Hypothalamus (tissue), 51 donors: ENCODE data around the gene DNM1.
A peak's percentile ranks its signal among the peaks of the same experiment; 100 is the strongest.

Experiments
- DNase-seq, 51 donors: peaks; one replicate each; lab custom pipeline; 2025; lab: John Stamatoyannopoulos, UW

The DNM1 gene

DNA sequence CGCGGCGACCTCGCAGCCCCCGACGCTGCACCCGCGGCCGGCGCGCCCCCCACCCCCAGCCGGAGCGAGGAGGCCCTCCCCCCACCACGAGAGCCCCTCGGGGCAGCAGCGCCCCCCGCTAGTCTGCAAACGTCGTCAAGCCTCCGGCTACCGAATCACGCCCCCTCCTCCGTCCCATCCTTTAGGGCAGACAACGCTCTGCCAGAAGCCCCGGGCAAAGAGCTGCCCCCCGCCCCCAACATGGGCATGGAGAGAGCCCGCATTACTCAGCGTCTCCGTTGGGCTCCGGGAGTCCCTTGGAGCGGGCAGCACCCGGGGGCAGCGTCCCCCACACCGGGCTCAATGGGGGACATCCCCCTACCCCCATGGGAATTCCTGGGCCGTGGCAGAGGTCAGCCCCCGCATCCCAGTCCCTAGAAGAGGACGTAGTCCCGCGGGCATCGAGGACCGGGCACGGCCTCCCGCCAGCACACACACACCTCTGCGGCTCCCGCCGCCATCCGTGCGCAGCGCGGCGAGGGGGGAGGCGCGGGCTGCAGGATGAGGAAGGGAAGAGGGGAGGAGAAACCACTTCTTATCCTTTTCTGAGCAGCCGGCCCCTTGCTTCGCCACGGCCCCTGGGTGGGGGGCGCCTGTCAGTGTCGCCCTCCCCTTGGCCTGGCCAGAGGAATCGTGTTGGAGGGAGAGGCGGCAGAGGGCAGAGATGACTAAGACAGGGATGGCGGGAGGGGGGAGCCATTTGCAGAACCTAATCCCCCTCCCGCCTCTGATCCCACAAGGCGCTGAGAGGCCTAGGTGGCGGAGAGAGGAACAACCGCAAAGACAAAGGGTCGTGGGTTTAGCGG lies 750 bp downstream of the DNM1 start:
- peak in 10 of 51 donors; percentile 14 to 65 (median 34) for DNase-seq

DNA sequence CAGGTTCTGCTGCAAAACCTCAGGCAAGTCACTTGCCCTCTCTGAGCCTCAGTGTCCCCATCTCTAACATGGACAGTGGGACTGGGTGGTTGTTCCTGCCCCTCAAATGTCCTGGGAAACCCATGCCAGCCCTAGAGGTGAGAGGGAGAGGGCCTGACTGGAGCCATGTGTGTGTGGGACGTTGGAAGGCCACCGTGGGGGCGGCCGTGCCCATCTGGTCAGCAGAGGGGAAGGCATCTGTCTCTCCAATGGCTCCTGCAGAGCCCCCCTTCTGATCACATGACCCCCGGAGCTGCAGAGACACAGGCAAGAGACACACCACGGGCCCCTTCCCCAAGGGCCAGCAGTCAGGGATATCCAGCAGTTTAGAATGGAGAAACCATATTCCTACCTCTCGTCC lies 1.7 kb downstream of the DNM1 start:
- no peak for DNase-seq

DNA sequence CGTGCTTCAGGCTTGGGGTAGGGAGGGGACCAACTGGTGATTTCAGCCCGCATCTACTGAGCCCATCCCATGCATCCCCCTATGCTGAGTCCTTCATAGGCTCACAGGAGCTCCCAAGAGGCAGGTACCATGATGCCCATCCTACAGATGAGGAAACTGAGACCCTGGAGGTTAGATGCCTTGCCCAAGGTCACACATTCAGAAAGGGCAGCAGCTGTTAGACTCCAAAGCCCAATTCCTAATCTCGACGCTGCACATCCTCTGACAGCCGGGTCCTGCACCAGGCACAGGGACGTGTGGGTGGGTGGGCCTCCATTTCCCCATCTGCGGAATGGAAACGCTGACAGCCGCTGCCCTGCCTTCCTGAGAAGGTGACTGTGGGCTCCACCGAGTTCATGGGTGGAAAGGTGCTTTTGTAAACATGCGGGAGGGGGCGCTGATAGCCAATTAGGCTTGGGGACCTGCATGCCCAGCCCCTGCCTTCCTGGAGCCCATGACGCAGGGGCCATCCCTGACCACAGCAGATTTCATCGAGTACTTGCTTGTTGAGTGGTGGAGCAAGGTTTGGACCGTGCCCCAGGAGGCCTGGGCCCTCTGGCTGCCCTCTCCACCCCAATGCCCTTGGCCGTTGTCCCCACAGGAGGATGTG lies 2.2 kb downstream of the DNM1 start:
- DNase-seq = no peak

DNA sequence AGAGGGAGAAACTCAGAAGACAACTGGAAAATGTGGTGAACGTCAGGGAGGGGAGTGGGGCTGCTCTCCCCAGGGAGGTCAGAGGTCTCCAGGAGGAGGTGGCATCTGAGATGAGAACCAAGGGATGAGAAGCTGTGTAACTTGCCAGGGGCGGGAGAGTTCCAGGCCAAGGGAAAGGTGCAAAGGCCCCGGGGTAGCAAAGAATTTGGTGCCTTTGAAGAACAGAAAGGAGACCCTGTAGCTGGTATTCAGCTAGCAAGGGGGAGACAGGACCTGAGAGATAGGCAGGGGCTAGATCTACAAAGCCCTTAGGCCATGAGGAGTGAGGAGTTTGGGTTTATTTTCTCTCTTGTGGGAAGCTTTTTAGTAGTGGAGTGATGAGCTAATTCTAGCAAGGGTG lies 3.3 kb downstream of the DNM1 start:
- DNase-seq = no peak

DNA sequence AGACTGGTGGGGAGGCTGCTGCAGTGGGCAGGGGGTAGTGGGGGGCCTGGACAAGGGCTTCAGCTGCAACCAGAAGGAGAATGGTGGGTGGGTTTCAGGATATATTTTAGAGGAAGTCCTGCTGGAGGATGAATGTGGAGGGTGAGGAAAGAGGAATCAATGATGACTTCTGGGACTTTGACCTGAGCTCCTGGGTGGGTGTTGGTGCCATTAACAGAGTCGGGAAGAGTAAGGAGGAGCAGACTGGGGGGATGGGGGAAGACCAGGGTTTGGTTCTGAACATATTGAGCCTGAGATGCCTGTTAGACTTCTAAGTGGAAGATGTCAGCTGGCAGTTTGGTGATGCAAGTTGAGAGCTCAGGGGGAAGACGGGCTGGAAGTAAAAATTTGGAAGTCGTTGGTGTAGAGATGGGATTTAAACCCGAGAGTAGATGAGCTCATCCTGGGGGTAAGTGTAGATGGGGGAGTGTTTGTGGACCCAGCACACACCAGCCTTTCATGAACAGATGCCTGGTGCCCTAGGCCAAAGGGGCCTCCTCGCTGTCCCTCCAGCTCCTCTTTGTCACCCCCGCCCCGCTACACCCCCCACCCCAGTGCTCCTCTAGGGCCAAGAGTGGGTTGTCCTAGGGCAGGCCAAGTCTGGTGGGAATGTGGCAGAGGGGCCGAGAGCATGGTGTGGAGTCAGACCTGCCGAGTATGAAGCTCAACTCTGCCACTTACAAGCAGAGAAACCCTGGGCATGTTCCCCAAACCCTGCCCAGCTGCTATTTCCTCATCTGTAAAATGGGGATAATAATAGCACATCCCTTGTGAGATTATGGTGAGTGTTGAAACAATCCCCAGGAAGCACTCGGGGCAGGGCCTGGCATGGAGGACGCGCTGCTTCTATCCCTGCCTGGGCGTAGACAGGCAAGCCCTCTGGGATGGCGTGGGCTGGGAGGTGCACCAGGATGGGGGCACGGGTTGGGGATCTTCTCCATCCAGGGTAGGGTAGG lies 4.0 kb downstream of the DNM1 start:
- no peak for DNase-seq

DNA sequence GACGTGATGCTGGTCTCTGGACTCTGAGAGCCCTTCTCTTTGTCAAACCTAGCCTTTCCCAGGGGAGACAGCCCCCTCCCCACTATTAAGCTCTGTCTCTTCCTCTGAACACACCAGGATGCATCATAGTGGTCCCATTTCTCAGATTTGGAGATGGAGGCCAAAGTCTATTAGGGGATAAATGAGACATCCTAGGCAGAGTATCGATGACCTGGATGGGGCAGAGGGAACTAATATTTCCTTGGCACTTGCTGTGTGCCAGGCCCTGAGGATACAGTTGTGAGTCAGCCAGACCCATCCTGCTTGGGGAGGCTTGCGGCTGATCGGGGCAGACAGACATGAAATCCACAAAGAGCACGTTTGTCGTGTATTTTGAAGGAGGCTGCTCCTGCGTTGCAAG lies 5.2 kb downstream of the DNM1 start:
- no peak for DNase-seq

DNA sequence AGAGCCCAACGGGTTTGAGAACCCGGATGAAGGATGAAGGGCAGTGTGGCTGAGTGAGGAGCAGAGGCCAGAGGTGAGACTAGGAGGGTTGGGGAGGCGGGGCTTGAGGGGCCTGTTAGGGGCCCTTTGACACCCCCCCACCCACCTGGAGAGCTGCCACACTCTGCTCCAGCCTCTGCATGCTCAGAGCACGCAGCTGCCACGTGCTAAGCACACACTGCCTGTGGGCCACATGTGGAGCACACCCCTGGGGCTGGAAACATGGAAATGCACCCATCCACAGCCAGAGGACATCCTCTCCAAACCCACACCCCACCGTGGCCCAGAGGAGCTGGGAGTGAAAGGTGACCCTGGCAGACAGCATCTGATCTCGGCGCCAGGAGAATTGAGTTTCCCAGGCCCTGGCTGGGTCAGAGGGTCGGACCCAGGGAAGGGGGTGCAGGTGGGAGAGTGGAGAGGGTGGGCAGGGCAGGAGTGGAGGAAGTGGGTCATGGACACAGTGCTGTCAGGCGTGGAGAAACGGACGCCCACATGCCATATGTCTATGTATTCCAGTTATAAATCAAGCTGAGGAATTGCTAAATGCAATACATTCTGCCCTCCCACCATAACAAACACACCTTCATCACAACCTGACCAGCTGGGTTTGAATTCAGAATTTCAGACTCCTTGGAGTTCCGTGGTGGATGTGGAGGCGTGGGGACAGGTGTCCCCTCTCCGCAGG lies 5.9 kb downstream of the DNM1 start:
- no peak for DNase-seq

DNA sequence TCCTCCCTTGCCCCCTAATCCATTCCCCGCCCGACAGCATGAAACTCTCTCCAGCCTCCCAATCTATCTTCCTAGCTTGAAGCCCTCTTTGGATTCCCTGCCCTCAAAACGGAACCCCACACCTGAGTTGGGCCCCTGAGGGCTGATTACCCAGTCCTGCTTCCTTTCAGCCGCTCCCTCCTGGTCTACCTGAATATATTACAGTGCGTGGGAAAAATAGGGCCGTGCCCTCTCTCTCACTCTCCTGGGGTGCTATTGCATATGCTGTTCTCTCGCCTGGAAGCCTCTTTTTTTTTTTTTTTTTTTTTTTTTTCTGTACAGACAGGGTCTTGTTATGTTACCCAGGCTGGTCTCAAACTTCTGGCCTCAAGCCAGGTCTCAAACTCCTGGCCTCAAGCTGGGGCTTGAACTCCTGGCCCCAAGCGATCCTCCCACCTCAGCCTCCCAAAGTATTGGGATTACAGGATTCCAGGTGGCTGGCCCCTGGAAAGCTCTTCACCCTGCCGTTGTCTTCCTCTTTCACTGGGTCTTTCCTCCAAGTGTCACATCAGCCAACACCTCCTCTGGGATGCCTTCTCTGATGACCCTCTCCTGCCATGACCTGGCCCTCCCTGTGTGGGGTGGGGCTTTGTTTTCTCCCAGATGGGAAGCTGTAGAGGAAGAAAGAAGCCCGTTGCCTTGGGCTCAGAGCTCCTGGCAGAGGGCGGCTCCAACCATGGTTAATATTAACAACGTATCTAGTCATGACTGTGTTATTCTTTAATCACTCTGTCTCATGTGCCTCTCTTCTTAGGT lies 8.2 kb downstream of the DNM1 start:
- DNase-seq = no peak

DNA sequence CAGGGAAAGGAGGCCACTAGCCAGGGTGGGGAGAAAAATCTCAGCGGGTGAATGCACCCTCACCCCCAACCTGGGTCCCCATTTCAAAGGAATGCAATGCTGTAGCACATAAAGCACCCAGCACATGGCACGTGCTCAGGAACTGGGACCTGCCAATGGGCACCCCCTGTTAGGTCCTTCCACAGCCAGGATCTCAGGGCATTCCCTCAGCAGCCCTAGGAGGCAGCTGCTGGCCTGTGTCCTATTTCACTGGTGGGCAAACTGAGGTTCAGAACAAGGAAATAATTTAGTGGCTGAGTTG lies 8.8 kb downstream of the DNM1 start:
- no peak for DNase-seq

DNA sequence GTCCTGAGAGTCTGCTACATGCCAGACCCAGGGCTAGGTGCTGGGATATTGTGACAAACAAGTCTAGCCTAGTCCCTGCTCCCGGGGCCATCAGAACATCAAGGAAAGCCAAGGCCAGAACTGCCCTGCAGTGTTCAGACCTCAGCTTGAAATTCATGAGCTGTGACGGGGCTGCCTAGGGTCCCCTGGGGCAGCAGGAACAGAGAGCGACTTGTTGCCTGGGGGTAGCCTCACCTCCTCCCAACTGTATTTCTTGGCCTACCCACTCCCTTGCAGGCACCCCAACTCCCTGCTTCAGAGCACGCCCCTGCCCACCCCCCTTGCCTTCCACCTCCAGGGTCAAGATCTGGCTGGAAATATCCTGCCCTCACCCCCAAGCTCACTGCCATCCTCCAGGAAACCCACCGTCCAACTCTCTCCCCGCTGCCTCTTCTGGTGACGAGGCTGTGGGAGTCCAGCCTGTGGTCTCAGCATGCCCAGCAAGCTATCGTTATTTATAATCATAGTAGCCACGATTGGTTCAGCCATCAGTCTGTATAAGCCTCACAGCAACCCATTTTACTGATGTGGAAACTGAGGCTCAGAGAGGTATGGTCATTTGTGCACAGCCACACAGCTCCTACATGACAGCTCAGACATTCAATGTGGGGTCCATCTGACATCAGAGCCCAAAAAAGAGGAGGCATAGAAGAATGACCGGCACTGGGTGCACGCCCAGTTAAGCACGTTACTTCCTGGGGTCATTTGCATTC lies 10.7 kb downstream of the DNM1 start:
- DNase-seq = no peak

DNA sequence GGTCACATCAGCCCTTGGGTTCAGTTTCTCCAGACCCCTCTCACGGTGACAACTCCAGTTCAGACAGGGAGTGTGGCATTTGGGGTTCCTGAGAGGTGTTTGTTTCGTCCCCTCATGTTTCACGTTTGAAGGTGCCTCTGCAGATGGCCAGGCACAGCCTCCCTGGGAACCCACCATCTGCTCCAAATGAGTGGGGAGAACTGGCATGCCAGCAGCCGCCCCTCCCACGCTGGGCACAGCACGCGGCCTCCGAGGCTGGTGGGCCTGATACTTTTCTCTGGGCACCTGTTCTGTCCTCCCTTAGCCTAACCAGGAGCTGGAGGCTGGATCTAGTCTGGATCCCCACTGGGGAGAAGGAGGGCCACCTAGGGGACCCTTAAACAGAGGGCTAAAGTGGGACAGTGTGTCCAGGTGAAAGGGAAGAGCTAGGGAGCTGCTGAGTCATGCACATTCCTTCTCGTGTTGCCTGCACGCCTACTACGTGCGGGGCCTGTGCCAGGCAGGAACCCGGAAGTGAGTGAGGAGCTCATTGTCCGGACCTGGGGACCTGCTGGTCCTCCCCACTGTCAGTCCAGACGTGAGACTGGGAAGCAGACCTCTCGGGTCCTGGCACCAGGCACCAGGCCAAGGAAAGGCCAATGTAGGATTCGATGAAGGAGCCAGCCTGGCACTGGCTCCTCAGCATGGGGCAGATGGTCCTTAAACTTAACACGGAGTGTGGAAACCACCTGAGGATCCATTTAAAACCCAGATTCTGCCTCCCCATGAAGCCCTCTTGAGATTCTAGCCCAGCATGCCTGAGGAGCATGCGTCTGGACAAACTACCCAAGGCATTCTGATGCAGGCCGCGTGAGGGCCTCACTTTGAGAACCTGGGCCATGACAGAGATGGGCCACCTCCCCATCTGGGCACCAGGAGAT lies 11.7 kb downstream of the DNM1 start:
- peak in 1 of 51 donors; percentile 69 for DNase-seq

DNA sequence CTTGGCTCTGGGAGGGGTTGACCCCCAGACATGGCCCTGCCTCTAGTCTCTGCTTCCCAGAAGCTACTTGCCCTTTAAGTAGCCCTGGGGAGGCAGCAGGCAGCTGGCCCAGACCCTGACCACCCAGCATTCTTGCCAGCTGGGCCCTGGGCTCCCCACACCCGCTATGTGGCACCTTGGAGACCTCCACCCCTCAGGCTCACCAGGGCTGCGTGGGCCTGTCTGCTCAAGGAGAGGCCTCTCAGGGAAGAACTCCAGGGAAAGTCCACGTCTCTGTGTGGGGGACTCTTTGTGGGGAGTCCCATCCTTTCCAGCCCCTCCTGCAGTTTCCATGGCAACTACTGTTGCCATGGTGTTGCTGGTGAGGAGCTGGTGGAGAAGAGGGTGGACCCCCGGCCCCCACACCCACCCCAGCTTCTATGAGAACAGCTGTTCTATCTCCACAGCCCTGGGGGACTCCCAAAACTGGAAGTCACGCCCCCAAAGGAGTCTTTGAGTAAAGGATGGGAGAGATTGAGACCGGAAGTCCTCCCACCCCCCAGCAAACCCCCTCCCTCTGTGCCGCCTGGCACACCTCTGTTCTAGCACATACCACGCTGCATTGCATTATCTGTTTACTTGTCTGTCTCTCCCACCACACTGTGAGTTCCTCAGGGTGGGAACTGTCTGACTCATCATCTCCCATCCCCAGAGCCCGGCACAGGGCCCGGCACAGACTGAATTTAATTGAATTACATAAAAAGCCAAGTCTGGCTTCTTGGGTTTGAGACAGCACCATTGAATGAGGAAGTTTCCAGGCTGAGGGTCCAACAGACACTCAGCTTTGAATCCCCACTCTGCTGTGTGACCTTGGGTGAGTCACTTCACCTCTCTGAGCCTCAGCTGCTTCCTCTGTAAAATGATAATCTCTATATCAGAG lies 12.6 kb downstream of the DNM1 start:
- DNase-seq = peak in 5 of 51 donors; percentile 8 to 80 (median 32)

DNA sequence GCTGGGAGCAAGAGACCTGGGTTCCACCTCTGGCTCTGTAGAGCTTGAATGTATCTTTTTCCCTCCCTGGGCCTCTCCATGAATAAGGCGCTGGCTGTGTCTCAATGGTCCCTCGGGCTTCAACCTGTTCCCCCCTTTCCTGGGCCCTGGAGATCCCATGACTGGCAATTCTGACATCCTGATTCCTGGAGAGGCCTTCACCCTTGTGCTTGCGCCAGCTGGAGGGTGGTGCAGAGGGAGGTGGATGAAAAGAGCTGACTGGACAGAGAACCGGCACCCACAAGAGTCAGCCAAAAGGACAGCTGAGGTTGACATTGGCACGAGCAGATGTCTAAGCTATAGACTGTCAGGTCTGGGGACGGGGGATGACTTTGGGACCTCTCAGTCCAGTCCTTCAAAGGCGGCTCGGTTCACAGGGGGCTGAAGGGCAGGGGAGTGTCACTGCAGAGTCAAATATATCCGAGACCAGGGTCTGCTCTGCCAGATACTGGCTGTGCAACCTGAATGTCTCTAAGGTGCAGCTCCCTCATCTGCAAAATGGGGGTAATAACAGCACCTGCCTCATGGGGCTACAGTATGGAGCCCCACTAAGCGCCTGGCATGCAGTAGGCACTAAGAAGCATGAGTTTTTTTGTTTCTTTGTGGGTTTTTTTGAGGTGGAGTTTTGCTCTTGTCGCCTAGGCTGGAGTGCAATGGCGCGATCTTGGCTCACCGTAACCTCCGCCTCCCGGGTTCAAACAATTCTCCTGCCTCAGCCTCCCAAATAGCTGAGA lies 13.8 kb downstream of the DNM1 start:
- no peak for DNase-seq

DNA sequence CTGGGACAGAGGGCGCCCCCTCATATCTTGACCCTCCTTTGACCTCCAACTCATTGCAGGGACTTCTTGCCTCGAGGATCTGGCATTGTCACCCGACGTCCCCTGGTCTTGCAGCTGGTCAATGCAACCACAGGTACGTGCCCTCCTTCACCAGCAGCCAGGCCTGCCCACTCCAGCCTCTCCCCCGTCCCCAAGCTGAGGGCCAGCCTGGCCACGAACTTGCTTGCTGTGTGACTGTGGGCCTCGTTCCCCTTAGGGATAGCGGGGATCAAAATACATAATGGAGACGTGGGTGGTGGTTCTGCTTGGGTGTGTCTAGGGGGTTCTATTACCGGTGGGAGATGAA lies 15.0 kb downstream of the DNM1 start:
- no peak for DNase-seq

DNA sequence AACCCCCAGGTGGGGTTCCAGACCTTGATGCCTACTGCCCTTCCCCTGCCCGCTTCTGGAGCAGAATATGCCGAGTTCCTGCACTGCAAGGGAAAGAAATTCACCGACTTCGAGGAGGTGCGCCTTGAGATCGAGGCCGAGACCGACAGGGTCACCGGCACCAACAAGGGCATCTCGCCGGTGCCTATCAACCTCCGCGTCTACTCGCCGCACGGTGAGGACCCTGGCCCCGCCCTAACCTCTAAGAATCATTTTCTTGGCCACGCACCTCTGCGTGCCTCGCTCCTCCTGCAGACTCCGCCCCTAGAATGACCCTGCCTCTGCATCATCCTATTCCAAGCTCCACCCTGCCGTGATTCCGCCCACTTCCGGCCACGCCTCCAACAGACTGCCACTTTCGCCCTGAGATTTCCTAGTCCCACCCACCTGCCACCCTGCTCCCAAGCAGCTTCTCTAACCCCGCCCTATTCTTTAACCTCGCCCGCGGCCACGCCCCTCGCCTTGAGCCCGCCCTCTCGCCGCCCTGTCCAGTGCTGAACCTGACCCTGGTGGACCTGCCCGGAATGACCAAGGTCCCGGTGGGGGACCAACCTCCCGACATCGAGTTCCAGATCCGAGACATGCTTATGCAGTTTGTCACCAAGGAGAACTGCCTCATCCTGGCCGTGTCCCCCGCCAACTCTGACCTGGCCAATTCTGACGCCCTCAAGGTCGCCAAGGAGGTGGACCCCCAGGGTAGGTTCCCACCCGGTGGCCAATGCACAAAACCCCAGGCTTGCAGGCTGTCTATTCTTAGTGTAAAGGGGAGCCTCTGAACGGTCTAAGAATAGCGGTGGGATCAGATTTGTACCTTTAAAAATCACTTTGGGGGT lies 15.6 kb downstream of the DNM1 start:
- DNase-seq = peak in 50 of 51 donors; percentile 17 to 89 (median 70)
